ENCODE results near the gene METTL5.

Gene METTL5

DNA sequence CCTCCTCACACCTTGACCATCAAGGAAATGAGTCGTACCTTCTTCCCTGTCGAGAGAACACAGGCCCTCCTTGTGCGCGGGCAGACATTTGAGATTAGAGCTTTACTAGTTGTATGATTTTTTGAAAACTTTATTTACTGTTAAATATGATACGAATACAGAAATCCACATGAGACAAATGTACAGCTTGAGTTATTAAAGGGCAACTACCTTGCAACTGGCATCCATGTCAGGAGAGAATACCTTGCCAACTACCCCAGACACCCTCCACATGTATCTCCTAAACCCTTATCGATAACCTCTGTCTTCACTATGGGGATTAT, 62.8 kb downstream of the METTL5 start:
- no peak for DNase-seq (ENCODE audit: low read depth)
- H3K4me3 ChIP-seq (ENCODE audit: low read depth, low read length): no peak overlapping the region
- TF ChIP-seq, protein P1, sequence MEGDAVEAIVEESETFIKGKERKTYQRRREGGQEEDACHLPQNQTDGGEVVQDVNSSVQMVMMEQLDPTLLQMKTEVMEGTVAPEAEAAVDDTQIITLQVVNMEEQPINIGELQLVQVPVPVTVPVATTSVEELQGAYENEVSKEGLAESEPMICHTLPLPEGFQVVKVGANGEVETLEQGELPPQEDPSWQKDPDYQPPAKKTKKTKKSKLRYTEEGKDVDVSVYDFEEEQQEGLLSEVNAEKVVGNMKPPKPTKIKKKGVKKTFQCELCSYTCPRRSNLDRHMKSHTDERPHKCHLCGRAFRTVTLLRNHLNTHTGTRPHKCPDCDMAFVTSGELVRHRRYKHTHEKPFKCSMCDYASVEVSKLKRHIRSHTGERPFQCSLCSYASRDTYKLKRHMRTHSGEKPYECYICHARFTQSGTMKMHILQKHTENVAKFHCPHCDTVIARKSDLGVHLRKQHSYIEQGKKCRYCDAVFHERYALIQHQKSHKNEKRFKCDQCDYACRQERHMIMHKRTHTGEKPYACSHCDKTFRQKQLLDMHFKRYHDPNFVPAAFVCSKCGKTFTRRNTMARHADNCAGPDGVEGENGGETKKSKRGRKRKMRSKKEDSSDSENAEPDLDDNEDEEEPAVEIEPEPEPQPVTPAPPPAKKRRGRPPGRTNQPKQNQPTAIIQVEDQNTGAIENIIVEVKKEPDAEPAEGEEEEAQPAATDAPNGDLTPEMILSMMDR (conservative IDR thresholded peaks at IDR 0.05; ENCODE audit: low read depth, low read length): no peak

Data from choroid plexus epithelial cell (primary cell).